Tibial nerve (tissue), 4 donors: ENCODE measurements around the gene SAP30BP.

ENCODE experiments used
- CTCF ChIP-seq, 5 experiments: fragments of 200-600 bp in 3 of 5; fragments of 450-650 bp in 2 of 5; sonication (generic) in 3 of 5; IDR thresholded peaks; one replicate each; pipeline ENCODE4 v1.5.1; 2016 to 2019; ENCODE audit warnings: antibody characterized with exemption in 5 of 5, mild to moderate bottlenecking in 3 of 5, moderate library complexity in 2 of 5
- EP300 ChIP-seq, 2 donors: sonication (generic); formaldehyde crosslinking; IDR thresholded peaks; one replicate each; pipeline ENCODE4 v1.6.1; 2017; ENCODE audit warnings: antibody characterized with exemption in 2 of 2, mild to moderate bottlenecking in 1 of 2
- POLR2A ChIP-seq, 2 donors: fragments of 450-650 bp; IDR thresholded peaks; one replicate each; pipeline ENCODE4 v1.6.1; 2017; ENCODE audit warnings: antibody characterized with exemption in 2 of 2, mild to moderate bottlenecking in 2 of 2, moderate library complexity in 2 of 2

- no peak for TF ChIP-seq CTCF (IDR thresholded peaks at IDR 0.05)
- TF ChIP-seq POLR2A (IDR thresholded peaks at IDR 0.05): no peak
- no peak for TF ChIP-seq EP300 (IDR thresholded peaks at IDR 0.05)
Measured at GRCh38 chr17:75748706-75749105, 81.6 kb downstream of the SAP30BP start.
